Measurements from ENCODE around the gene C2.

The C2 gene

GRCh38 chr6:31886541-31886991 lies 41.0 kb upstream of the C2 start:
- H3K36me3 ChIP-seq: peaks cover 61 to 100% (median 80%) of the 10 kb centered on the region in 3 donors
- H3K27me3 ChIP-seq: no peaks in the 10 kb centered on the region
- H3K27ac ChIP-seq: no peak overlapping the region
- H3K9me3 ChIP-seq: no peaks in the 10 kb centered on the region
- H3K4me3 ChIP-seq: no peak overlapping the region
- no peaks in the 10 kb centered on the region for H3K4me1 ChIP-seq
- intact Hi-C loops (cut with DNase I; ENCODE audit: low total_unique reads): no loop called here
- no peak for TF ChIP-seq CTCF (IDR thresholded peaks at IDR 0.05)
- no peak for DNase-seq

GRCh38 chr6:31887173-31888007 lies 40.1 kb upstream of the C2 start:
- Histone ChIP-seq H3K4me3 (no peak overlapping the region), H3K27me3 (no peaks in the 10 kb centered on the region), H3K4me1 (no peaks in the 10 kb centered on the region), H3K27ac (no peak overlapping the region), H3K36me3 (peaks cover 64 to 100% (median 81%) of the 10 kb centered on the region in 3 donors), H3K9me3 (no peaks in the 10 kb centered on the region)
- DNase-seq: no peak
- no peak for TF ChIP-seq CTCF (IDR thresholded peaks at IDR 0.05)
- intact Hi-C loops (cut with DNase I; ENCODE audit: low total_unique reads): no loop called here

- Histone ChIP-seq H3K27ac (no peak overlapping the region), H3K27me3 (no peaks in the 10 kb centered on the region), H3K36me3 (peaks cover 60 to 100% (median 79%) of the 10 kb centered on the region in 3 donors), H3K4me1 (no peaks in the 10 kb centered on the region), H3K4me3 (no peak overlapping the region), H3K9me3 (no peaks in the 10 kb centered on the region)
- DNase-seq: no peak
- peak; percentile 51 to 72 for TF ChIP-seq CTCF (IDR thresholded peaks at IDR 0.05)
- intact Hi-C loops (cut with DNase I; ENCODE audit: low total_unique reads): no loop called here
Measured at GRCh38 chr6:31888276-31889258, 39.0 kb upstream of the C2 start.

- no peak for DNase-seq
- TF ChIP-seq CTCF (IDR thresholded peaks at IDR 0.05): no peak
- H3K27me3 ChIP-seq: no peaks in the 10 kb centered on the region
- peaks cover 52 to 100% (median 75%) of the 10 kb centered on the region in 3 donors for H3K36me3 ChIP-seq
- H3K4me1 ChIP-seq: no peaks in the 10 kb centered on the region
- intact Hi-C loops (cut with DNase I; ENCODE audit: low total_unique reads): no loop called here
- no peak overlapping the region for H3K4me3 ChIP-seq
- no peak overlapping the region for H3K27ac ChIP-seq
- no peaks in the 10 kb centered on the region for H3K9me3 ChIP-seq
Measured at GRCh38 chr6:31889331-31889972, 38.1 kb upstream of the C2 start.

- Histone ChIP-seq H3K9me3 (no peaks in the 10 kb centered on the region), H3K27ac (no peak overlapping the region), H3K36me3 (peaks cover 28 to 73% (median 56%) of the 10 kb centered on the region in 3 donors), H3K27me3 (no peaks in the 10 kb centered on the region), H3K4me1 (peaks cover 0 to 12% (median 8%) of the 10 kb centered on the region in 4 donors), H3K4me3 (no peak overlapping the region)
- intact Hi-C loops (cut with DNase I; ENCODE audit: low total_unique reads): no loop called here
- DNase-seq: no peak
- no peak for TF ChIP-seq CTCF (IDR thresholded peaks at IDR 0.05)
Measured at GRCh38 chr6:31892821-31893220, 34.7 kb upstream of the C2 start.
